ENCODE results near the gene ATP5F1E. TPM values are rescaled to one million over a fixed set of nuclear protein-coding genes. Genes with fewer than 3 reads are reported as not detected.

ATP5F1E gene
- total and polyA plus RNA-seq, 2 donors (not counting 3 experiments of a cell fraction or from before 2014, with no cell fraction given): 29.0 to 107 TPM

DNA sequence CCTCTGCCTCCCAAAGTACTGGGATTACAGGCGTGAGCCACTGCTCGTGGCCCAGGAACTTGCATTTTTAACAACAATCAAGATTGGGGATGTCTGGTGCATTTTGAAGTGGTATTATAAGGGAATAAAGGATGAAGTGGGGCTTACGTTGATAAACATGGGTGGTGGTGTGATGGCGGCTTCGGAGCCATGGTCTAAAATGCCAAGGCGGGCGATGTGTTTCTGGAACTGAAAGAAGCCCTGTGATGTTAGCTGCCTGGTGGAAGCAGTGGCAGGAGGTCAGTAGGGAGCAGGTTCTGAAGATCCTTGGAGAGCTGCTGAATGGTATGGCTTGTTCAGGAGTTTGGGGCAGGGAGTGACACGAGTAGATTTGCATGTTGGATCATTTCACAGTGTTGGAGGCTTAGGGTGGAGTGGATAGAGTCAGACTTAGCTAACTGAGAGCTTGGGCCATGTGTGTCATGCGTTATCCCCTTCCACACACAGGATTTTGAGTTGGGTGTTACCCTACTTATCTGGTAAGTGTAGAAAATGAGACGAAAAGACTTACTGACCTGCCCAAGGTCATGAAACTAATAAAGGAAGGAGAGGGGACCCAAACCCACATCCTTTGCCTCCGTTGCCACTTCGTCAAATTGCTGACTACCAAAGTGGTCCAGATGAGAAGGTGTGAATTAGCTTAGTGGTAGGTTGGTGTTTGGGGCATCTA is 49.6 kb downstream of the ATP5F1E start:
- TSS peak; percentile 27 for BruUV-seq (replicated peaks)
- Histone ChIP-seq H3K79me2 (ENCODE audit: control insufficient read depth, insufficient read depth, low read length) (peaks cover 46% of the 10 kb centered on the region), H3K36me3 (ENCODE audit: control insufficient read depth in 2 of 2, extremely low read depth in 1 of 2, insufficient read depth in 2 of 2, low read length in 2 of 2) (peaks cover 8 to 9% of the 10 kb centered on the region in 2 experiments), H3K4me2 (ENCODE audit: insufficient read depth, low read length) (peak overlapping the region; percentile 88), H2AFZ (ENCODE audit: low read depth, low read length) (no peak overlapping the region), H3K27me3 (ENCODE audit: control insufficient read depth in 2 of 2, insufficient read depth in 2 of 2, low read length in 2 of 2) (peaks cover 0 to 1% of the 10 kb centered on the region in 2 experiments), H3K4me3 (replicated peaks in 1 of 3; ENCODE audit: insufficient read depth in 1 of 3, low read depth in 1 of 3, low read length in 3 of 3) (no peak overlapping the region), H3K4me1 (ENCODE audit: control insufficient read depth, extremely low read depth, insufficient read depth, low read length) (peaks cover 3% of the 10 kb centered on the region), H4K20me1 (replicated peaks; ENCODE audit: control insufficient read depth, extremely low read depth, insufficient read depth, low read length) (no peaks in the 10 kb centered on the region), H3K9me1 (replicated peaks; ENCODE audit: control insufficient read depth, extremely low read depth, insufficient read depth, low read length) (no peaks in the 10 kb centered on the region), H3K9me3 (replicated peaks; ENCODE audit: control insufficient read depth, insufficient read depth, low read length) (no peaks in the 10 kb centered on the region), H3K27ac (ENCODE audit: insufficient read depth, low read depth, low read length) (no peak overlapping the region), H3K9ac (replicated peaks; ENCODE audit: extremely low read depth, insufficient read depth, low read length) (no peak overlapping the region)
- intact Hi-C loops (cut with micrococcal nuclease) (loop anchor here (10.0 kb wide), 1 partner anchor 242 kb away; no protein-coding TSS in a partner anchor), dilution Hi-C loops (cut with MboI; ENCODE audit: extremely low pct_ligation_motif_present, low sequenced_read_pairs) (no loop called here)
- FAIRE-seq: no peak
- TF ChIP-seq FOS (IDR thresholded peaks at IDR 0.05; ENCODE audit: borderline replicate concordance, insufficient read depth, low read length) (no peak), EZH2 (IDR thresholded peaks at IDR 0.05; ENCODE audit: borderline replicate concordance, low read depth, low read length, severe bottlenecking) (no peak), MYC (IDR thresholded peaks at IDR 0.05; ENCODE audit: low read depth, low read length) (no peak), JUN (IDR thresholded peaks at IDR 0.05; ENCODE audit: borderline replicate concordance, insufficient read depth, insufficient read length, low read depth) (no peak), POLR2AphosphoS5 (IDR thresholded peaks at IDR 0.05; ENCODE audit: insufficient read depth, low read depth, low read length) (no peak), GATA2 (IDR thresholded peaks at IDR 0.05; ENCODE audit: insufficient read depth, insufficient read length, low read depth, low read length) (no peak), POLR2A (IDR thresholded peaks at IDR 0.05; ENCODE audit: low read depth, low read length) (no peak)
- TF ChIP-seq, protein P1, sequence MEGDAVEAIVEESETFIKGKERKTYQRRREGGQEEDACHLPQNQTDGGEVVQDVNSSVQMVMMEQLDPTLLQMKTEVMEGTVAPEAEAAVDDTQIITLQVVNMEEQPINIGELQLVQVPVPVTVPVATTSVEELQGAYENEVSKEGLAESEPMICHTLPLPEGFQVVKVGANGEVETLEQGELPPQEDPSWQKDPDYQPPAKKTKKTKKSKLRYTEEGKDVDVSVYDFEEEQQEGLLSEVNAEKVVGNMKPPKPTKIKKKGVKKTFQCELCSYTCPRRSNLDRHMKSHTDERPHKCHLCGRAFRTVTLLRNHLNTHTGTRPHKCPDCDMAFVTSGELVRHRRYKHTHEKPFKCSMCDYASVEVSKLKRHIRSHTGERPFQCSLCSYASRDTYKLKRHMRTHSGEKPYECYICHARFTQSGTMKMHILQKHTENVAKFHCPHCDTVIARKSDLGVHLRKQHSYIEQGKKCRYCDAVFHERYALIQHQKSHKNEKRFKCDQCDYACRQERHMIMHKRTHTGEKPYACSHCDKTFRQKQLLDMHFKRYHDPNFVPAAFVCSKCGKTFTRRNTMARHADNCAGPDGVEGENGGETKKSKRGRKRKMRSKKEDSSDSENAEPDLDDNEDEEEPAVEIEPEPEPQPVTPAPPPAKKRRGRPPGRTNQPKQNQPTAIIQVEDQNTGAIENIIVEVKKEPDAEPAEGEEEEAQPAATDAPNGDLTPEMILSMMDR (IDR thresholded peaks at IDR 0.05; ENCODE audit: extremely low read depth in 1 of 2, insufficient read depth in 1 of 2, low read depth in 1 of 2, low read length in 2 of 2): no peak
- TF ChIP-seq, protein P2, sequence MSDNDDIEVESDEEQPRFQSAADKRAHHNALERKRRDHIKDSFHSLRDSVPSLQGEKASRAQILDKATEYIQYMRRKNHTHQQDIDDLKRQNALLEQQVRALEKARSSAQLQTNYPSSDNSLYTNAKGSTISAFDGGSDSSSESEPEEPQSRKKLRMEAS (IDR thresholded peaks at IDR 0.05; ENCODE audit: insufficient read depth, insufficient read length): no peak
- CTCF ChIA-PET: interaction anchor here (0.8 to 1.5 kb wide), 2 partner anchors 105 to 106 kb away, joined by 3 read pairs; no protein-coding TSS in a partner anchor
- no peak for DNase-seq (ENCODE audit: low read depth, low spot score)
- POLR2A ChIA-PET: interaction anchor here (0.7 to 0.8 kb wide), 2 partner anchors 9 to 50 kb away, joined by 3 read pairs; partner anchors contain the start of gene ATP5F1E

Data from endothelial cell of umbilical vein (primary cell).